OCI-LY1 (cell line): ENCODE data around the gene S100A12.

ENCODE experiments used
- EZH2 ChIP-seq: fragments of 200-600 bp; sonication (generic), shearing (Covaris generic); IDR thresholded peaks from 2 replicates; pipeline ENCODE4 v1.8.0; 2017; ENCODE audit warnings: borderline replicate concordance, mixed run types, mild to moderate bottlenecking, antibody characterized with exemption, low read length, moderate library complexity, mixed read lengths
- TF ChIP-seq, protein P1 (sequence below): fragments of 200-600 bp; sonication (generic), shearing (Covaris generic); IDR thresholded peaks from 2 replicates; pipeline ENCODE4 v1.5.1; 2017; ENCODE audit warnings: mild to moderate bottlenecking, antibody characterized with exemption, low read length, moderate library complexity, mixed read lengths

DNA sequence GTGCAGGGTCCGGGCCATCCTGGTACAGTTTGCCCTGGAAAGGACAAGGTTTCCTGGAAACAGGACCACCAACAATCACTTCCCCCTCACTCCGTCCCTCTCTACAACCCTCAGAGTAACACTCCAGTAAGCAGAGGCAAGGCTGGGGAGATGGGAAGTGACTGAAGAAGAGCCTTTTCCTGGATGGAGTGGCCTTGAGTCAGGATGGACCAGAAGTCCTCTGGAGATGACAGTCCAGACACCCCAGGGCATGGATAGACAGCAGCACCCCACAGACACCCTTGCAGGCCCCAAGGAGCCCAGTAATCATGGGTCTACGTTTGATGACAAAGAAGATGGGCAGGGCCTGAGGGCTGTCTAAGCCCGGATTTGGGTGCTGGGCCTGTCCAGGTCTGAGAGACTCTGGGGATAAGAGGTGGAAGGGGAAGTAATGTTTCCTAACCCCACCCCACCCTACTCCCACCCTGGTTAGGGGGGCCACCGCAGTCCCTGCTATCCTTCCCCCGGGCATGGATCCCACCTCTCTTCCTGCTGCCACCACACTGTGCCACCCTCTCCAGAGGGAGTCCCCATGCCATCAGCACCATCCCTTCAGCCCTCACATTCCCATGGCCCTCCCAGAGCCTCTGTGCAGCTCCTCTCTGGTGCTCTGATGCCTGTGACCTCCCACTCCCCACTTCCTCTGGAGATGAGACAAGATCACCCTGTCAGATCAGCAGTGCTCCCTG, 22.7 kb upstream of the S100A12 start:
- TF ChIP-seq, protein P1, sequence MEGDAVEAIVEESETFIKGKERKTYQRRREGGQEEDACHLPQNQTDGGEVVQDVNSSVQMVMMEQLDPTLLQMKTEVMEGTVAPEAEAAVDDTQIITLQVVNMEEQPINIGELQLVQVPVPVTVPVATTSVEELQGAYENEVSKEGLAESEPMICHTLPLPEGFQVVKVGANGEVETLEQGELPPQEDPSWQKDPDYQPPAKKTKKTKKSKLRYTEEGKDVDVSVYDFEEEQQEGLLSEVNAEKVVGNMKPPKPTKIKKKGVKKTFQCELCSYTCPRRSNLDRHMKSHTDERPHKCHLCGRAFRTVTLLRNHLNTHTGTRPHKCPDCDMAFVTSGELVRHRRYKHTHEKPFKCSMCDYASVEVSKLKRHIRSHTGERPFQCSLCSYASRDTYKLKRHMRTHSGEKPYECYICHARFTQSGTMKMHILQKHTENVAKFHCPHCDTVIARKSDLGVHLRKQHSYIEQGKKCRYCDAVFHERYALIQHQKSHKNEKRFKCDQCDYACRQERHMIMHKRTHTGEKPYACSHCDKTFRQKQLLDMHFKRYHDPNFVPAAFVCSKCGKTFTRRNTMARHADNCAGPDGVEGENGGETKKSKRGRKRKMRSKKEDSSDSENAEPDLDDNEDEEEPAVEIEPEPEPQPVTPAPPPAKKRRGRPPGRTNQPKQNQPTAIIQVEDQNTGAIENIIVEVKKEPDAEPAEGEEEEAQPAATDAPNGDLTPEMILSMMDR = no peak
- TF ChIP-seq EZH2 = no peak
